CD1c-positive myeloid dendritic cell (primary cell): Measurements from ENCODE around the gene PRKCB.
A peak's percentile ranks its signal among the peaks of the same experiment; 100 is the strongest.
"Not testable (repeated sequence)": the region's sequence is repeated elsewhere in the genome, so short reads cannot be mapped to it uniquely, and the experiment has no call there.

ENCODE experiments used
- DNase-seq: peaks from one replicate; pipeline ENCODE4 v3.0.0-alpha.2; 2016; ENCODE audit errors: extremely low spot score

Gene PRKCB

DNA sequence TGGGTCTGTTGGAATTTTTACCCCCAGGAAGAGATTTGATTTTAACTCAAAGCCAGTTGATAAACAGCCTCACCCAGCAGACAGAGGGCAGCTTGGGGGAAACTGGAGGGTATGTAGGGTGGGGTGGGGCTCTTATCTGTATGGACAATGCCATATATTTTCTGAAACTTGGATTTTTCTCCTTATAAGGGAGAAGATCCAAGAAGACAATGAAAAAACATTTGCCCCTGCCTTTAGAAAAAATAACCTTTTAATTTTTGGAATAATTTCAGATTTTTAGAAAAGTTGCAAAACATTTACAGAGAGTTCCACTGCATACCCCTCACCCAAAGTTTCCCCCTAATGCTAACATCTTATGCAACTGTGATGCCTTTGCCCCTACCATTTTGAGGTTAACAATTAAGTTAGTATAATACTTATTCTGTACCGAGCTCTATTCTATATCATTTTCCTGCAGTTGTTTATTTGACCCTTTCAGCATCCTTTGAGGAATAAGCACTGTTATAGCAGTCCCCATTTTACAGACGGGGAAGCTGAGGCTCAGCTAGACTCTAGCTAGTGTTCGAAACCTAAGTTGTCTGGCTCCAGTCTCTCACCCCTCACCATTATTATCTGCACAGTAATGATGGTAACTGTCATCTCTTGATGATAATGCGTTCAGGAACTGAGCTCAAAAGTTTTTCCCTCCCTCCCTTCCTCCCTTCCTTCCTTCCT lies 66.4 kb downstream of the PRKCB start:
- DNase-seq = no peak

DNA sequence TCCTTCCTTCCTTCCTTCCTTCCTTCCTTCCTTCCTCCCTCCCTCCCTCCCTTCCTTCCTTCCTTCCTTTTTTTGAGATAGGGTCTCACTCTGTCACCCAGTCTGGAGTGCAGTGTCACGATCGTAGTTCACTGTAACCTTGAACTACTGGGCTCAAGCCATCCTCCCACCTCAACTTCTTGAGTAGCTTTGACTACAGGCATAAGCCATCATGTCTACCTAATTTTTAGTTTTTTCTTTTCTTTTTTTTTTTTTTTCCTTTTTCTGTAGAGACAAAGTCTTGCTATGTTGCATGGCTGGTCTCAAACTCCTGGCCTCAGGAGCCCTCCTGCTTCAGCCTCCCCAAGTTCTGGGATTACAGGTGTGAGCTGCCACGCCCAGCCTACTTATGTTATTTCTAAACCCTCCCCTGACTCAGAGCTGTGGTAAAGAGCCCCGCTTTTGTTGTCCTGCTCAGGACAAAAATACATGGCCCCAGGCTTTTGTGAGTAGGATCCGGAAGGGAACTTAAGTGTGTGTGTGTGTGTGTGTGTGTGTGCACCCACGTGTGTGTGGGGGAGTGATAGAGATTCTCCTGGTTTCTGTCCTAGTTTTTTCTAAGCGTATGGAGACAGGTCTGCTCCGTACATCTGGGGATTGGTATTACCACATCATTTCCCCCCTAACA lies 67.1 kb downstream of the PRKCB start:
- peak; percentile 14 for DNase-seq

DNA sequence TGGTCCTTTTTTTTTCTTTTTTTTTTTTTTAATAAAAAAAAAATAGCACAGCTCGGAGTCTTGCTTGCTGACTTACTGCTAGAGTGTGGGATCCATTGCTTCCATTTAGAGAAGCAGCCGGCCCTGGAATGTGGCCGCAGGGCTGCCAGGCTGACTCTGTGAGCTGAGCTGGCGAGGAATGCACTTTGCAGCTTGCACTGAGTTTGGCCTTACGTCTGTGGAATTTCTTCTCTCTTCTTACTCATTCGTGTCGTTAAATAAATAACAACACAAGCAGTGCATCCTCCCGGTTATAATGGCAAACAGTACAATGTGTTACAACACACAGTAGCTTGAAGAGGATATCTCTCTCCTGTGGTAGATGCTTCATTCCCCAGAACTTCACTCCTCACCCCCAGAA lies 69.2 kb downstream of the PRKCB start:
- DNase-seq = no peak

DNA sequence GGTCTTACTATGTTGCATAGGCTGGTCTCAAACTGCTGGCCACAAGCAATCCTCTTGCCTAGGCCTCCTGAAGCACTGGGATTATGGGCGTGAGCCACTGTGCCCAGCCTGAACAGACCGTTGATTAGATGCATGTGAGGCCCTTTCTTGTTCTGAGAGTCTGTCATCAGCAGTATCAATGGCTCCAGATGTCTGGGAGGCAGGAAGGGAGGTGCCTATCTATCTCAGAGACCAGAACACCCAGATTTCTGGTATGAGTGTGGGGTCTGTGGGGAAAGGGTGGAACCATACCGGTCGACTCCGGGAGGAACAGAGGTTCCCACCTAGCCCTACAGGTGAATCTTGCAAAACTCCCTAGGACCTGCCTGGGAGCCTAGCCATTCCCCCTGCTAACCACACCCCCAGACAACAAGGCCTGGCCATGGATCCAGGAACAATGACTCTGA lies 71.7 kb downstream of the PRKCB start:
- no peak for DNase-seq

DNA sequence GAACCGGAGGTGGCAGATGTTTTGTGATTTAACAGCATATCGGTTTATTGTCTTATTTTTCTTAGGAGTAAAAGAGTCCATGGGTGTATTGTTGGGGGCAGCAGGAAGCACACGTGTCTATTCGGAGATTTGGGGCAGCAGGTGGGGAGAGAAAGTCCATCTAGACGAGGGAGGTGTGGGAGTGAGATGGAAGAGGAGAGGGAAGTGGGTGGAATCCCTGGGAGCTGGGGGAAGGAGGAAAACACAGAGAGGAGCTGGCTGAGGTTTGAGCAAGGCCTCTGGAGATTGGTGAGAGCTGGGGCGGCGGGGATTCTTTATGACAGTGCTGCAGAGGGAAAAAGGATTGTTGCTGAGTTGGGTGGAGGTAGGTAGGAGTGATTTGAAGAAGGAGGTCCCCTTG lies 72.1 kb downstream of the PRKCB start:
- no peak for DNase-seq

DNA sequence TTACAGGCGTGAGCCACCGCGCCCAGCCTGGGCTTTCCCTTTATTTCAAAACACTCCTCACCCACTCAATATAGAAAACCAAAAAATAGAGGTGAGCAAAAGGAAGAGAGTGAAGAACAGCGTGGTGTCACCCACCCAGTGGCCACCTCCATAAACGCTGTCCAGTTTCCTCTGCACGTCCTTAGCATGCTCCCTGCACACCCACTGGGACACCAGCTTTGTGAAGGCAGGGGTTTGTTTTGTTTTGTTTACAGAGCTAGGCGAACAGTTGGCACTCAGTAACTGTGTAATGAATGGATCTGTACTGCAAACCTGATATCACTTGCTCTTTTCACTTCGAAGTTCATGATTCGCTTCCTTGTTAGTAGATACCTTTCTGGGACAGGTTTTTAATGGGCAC lies 73.0 kb downstream of the PRKCB start:
- DNase-seq = no peak

DNA sequence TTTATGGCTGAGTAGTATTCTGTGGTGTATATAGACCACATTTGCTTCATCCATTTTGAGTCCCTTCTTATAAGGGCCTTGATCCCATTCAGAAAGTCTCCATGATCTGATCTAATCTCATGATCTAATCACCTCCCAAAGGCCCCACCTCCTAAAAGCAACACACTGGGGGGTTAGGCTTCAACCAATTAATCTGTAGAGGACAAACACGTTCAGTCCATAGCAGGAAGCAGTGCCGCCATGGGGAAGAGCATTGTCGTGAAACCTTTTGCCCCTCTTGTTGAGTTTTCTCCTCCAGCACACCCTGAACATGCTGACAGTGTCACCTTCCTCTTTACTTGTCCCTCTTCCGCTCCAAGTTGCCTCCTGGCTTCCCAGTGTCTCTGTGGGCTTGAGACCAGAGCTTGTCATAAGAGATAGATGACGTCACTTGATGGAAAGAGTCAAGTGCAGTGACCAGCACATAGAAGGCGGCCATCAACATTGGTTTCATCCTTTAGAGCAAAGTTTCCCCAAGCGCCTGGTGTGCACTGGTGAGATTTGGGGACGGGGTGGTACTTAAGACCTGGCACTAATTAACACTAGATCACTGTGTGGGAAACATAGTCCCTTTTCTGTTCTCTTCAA lies 74.1 kb downstream of the PRKCB start:
- no peak for DNase-seq

DNA sequence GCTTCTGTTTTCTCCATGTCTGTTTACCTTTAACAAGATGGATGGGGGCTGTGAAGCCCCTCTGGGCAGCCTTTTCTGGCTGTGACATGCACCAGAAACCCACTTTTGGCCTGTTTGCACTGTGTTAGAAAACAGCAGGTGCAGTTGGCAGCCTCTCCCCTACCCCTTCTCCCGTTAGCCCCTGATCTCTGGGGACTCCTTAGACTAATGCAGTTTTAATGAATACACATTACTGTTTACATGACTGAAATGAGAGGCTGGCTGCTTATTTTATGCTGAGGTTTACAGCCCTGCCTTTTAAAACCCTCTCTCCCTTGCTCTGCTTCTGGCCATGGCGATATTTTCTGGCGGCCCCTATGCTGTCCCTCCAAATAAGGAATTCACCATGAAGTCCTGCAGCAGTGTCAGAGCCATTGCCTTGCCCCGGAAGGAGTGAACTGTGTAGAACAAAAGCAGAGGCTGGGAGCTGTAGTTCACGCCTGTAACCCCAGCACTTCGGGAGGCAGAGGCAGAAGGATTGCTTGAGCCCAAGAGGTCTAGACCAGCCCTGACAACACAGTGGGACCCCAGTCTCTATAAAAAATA lies 79.3 kb downstream of the PRKCB start:
- no peak for DNase-seq

DNA sequence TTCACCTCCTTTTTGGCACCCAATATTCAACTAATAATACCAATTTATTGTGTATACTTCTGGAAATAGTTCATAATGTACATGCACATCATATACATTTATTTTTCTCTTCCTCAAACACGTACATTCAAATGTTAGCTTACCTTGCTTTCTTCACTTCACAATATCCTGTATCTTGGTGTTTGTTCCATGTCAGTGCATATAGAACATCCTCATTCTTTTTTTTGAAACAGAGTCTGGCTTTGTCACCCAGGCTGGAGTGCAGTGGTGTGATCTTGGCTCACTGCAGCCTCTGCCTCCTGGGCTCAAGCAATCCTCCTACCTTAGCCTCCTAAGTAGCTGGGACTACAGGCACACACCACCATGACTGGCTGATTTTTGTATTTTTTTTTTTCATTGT lies 80.8 kb downstream of the PRKCB start:
- DNase-seq = not testable (repeated sequence)

DNA sequence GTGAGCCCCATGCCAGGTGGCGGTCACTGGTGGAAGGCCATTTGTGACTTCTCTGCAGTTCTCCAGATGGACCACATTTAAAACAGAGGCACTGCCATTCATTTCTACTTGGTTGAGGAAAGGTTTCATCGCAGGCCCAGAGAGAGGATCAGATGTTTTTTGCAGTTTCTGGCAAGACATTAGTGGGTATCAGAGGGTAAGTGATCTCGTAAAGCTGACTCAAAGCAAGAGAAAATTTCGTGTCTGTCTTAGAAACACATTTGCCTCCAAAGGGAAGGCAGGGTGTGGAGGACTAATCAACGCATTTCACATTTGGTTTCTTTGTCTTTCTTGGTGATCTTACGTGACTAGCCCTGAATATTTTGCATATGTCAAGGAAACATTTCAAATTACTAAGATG lies 81.8 kb downstream of the PRKCB start:
- DNase-seq = no peak

DNA sequence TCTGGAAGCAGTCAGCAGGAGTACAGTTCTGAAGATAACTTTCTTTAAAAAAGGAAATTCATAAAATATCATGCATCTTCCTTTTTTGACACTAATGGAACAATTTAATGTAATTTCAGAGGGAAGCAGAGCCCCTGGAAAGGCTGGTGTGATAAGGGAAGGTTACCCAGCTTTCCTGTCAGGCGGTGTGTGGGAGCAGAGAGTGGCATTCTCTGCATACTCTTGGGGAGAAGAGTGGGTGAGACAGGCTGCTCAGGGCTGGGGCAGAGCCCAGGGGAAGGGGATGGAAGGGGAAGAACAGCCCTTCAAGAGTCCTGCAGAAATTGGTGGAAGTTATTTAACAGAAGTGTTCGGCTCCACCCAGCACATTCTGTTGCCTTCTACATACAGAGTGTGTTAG lies 84.7 kb downstream of the PRKCB start:
- DNase-seq = no peak

DNA sequence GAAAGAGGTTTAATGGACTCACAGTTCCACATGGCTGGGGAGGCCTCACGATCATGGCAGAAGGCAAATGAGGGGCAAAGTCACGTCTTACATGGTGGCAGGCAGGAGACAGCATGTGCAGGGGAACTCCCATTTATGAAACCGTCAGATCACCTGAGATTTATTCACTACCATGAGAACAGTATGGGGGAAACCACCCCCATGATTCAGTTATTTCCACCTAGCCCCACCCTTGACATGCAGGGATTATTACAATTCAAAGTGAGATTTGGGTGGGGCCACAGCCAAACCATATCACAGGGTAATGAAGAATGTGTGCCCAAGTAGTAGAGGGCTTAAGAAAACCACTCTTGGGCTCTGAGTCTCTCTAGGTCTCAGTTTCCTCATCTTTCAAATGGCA lies 85.1 kb downstream of the PRKCB start:
- DNase-seq = no peak

DNA sequence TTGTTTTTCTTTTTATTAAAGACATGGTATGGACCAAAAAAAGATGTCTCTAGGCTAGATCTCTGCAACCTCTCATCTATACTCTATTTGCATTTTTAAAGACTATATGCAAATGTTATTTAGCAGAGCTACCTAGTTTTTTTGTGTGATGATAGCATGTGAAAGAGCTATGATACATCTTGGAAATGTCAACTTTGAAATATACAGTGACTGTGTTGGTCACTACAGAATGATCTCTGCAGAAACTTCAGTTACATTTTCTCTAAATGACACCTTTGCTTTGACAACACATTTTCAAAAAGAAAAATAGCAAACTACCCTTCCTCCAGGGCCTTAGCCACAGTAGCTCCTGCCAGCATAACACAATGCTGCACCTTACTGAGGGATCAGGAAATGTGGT lies 86.6 kb downstream of the PRKCB start:
- no peak for DNase-seq

DNA sequence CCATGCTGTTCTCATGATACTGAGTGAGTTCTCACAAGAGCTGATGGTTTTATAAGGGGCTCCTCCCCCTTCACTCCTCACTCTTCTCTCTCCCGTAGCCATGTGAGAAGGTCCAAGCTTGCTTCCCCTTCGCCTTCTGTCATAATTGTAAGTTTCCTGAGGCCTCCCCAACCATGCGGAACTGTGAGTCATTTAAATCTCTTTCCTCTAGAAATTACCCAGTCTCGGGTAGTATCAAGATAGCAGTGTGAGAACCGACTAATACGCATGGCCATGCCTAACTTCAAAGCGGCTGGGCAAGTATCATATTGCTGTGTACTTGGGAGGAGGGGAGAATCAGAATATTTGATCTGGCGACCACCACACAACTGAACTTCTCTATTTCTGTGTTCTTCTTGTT lies 88.3 kb downstream of the PRKCB start:
- DNase-seq = peak; percentile 68

DNA sequence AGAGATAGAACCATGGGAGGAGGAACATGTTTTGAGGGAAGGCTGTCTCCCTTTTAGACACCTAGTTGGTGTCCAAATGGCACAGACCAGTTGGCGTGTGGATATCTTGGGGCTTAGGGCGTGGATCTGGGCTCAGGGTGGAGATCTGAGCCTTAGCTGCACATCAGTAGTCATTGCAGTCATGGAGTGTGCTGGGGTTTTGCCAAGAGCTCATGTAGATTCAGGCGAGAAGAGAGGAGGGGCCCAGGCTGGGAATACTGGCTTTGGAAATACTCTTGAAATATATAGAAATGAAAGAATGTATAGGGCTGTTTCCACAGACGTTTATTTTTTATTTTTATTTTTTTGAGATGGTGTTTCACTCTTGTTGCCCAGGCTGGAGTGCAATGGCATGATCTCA lies 92.0 kb downstream of the PRKCB start:
- DNase-seq = no peak

DNA sequence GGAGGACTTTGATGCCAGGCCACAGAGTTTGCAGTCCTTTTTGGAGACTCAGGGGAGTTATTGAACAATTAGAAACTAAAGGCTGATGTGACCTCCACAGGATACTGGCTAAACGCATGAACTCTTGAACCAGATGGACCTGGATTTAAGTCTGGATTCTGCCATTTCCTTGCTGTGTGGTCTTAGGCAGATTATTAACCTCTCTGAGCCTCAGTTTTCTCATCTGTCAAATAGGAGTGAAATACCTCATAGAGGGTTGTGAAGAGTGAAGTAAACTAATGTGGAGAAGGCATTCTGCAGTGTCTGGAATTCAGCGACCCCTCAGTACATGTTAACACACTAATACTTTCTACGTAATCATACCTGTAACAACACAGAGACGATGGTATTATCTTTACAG lies 93.5 kb downstream of the PRKCB start:
- no peak for DNase-seq

DNA sequence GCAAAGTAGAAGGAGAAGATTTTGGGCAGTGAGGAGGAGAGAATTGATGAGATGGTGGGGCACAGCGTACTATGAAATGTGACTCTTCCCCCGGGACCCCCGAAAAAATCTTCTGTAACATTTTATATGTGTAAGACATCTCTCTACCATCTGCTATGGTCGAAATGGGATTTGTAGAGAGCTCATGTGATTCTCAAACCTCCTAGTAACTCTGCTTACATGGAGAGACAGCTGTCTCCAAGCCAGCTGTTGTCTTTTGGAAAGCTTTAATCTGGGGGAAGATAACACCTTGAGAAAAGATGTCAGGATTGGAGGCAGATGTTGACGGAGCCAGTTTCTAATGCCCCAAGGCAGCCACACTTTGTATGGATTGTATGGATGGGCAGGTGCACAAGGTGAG lies 94.1 kb downstream of the PRKCB start:
- DNase-seq = no peak

DNA sequence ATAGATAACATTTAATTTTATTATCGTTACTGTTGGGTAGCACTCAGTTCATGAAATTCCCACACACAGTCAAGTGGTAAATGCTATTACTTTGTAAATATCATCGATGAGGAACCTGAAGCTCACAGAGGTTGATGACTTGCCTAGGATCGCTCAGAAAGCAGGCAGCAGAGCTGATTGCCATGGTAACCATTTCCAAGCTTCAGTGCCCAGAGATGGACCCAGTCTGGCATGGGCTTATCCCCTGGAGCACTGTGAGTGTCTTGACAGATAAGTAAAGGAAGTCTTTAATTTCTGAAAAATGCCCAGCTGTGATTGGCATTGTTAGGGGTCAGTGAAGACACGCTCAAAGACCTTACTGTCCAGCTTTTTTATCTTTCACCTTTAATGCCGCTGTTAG lies 95.0 kb downstream of the PRKCB start:
- no peak for DNase-seq

DNA sequence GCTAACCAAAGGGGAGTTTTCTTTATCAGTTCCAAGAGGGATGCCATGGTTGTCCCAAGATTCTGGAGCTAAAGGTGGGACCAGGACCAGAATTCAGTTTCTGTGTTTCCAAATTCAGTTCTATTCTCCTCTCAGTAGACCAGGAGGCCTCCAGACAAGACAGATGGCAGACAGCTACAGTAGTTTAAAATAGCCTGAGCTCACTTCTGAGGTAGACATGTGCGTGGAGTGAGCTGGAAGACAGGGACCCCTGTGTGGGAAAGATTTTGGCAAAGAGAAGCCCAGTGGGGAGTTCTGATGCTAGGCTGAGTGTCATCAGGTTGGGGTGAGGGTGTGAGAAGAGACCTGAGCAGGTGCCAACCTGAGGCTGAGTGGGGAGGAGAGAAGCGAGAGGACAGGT lies 95.4 kb downstream of the PRKCB start:
- no peak for DNase-seq

DNA sequence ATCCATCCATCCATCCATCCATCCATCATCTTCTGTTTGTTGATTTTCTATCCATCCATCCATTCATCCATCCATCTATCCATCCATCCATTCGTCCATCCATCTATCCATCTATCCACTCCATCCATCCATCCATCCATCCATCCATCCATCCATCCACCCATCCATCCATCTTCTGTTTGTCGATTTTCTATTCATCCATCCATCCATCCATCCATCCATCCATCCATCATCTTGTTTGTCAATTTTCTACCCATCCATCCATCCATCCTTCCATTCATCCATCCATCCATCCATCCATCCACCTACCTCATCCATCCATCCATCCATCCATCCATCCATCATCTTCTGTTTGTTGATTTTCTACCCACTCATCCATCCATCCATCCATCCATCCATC lies 97.9 kb downstream of the PRKCB start:
- DNase-seq = not testable (repeated sequence)

DNA sequence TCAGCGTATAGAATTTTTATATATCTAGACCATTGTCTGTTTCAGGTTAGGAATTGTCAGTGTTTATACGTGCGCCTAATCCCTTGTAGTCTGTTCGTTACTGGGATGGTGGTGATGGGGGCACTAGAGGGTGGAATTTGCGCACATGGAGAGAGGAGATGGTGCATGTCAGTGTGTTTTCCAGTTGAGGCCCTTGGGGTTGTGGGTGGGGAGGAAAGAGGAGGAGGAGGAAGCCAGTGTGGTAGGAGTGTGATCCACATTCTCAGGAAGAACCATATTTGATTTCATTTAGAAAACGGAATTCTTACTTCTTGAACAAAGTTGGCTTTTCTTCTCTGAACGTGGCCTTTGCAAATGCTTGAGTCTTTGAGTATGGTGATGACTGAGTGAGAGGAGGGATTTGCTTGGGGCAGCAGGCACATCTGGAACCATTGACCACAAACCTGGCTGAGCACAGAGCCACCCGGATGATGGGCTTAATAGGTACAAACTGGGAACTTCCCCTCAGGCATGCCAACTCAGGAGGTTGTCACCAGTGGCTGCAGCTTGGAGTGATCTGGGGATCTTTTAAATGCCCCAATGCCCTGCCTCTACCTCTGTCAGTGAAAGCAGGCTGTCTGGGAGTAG lies 98.9 kb downstream of the PRKCB start:
- DNase-seq = no peak

DNA sequence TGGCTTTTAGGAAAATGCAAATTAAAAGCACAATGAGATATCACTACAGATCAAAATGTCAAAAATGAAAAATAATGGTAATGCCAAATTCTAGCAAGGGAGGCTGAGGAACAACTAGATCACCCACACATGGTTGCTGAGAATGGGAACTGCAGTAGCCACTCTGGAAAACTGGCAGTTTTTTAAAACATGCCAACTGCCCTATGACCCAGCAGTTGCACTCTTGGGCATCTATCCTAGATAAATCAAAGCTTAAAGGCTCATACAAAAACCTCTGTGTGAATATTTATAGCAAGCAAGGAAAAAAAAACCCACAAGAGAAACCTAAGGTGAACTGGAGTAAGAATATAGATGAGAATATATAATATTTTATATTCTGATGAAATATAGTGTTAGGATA lies 104.3 kb downstream of the PRKCB start:
- no peak for DNase-seq
